Ascending aorta (tissue), 2 donors: ENCODE measurements around the gene RESF1. TPM values are rescaled to one million over a fixed set of nuclear protein-coding genes. Genes with fewer than 3 reads are reported as not detected.

Source experiments
- DNase-seq, 2 donors: peaks; one replicate each; pipeline ENCODE4 v3.0.0-alpha.2; 2019; ENCODE audit warnings: low spot score in 2 of 2
- H3K27ac ChIP-seq, 2 donors: fragments of 200-600 bp; sonication (generic); one replicate each; pipeline ENCODE4 v1.5.1; 2016 to 2017; ENCODE audit warnings: mild to moderate bottlenecking in 1 of 2
- H3K27me3 ChIP-seq: fragments of 200-600 bp; sonication (generic); one replicate; pipeline ENCODE4 v1.5.1; 2017
- H3K36me3 ChIP-seq, 2 donors: fragments of 200-600 bp; sonication (generic); one replicate each; pipeline ENCODE4 v1.5.1; 2016
- H3K4me1 ChIP-seq, 2 donors: fragments of 200-600 bp; sonication (generic); one replicate each; pipeline ENCODE4 v1.5.1; 2016 to 2017; ENCODE audit warnings: mild to moderate bottlenecking in 1 of 2
- H3K4me3 ChIP-seq, 2 donors: fragments of 200-600 bp; sonication (generic); one replicate each; pipeline ENCODE4 v1.5.1; 2016 to 2017; ENCODE audit warnings: mild to moderate bottlenecking in 1 of 2
- H3K9me3 ChIP-seq, 2 donors: fragments of 200-600 bp; sonication (generic); one replicate each; pipeline ENCODE4 v1.5.1; 2016
- CTCF ChIP-seq, 3 experiments: fragments of 200-600 bp in 2 of 3; fragments of 450-650 bp in 1 of 3; sonication (generic) in 2 of 3; IDR thresholded peaks; one replicate each; pipeline ENCODE4 v1.5.1; 2016 to 2019; ENCODE audit warnings: antibody characterized with exemption in 3 of 3, mild to moderate bottlenecking in 1 of 3, moderate library complexity in 1 of 3
- intact Hi-C: fragments of 100-400 bp; cut with DNase I; formaldehyde crosslinking; loops from one replicate; pipeline ENCODE4 v1.15.1; 2023
- total RNA-seq: library from RNA; depleted of rRNA; stranded (reverse); fragments of >200 nt; gene quantifications from one replicate; pipeline ENCODE4 v1.1.0, GENCODE V29; 2016

RESF1 gene
- 26.0 TPM for total RNA-seq

- peak within 1 kb of the TSS; percentile 82 to 96 for H3K27ac ChIP-seq
- peaks cover 3 to 17% of the 10 kb centered on the region in 2 donors for H3K4me1 ChIP-seq
- peak; percentile 64 to 93 for DNase-seq
- no peaks in the 10 kb centered on the region for H3K27me3 ChIP-seq
- no peaks in the 10 kb centered on the region for H3K9me3 ChIP-seq
- no peak for TF ChIP-seq CTCF (IDR thresholded peaks at IDR 0.05)
- peak within 1 kb of the TSS; percentile 82 to 85 for H3K4me3 ChIP-seq
- intact Hi-C loops = loop anchor here (1.0 to 2.0 kb wide), 3 partner anchors 148 to 300 kb away; partner anchors contain the start of genes AMN1, BICD1 and ETFBKMT
- H3K36me3 ChIP-seq = peaks cover 0 to 12% of the 10 kb centered on the region in 2 donors
These were observed at the start of gene RESF1 for GRCh38 chr12:31959161-31959700. TSS of gene RESF1 (plus strand) at chr12:31959415. CDS start at chr12:31980956, 21,541 bp downstream.

GRCh38 chr12:31914927-31915326 is 44.3 kb upstream of the RESF1 start:
- Histone ChIP-seq H3K27ac (no peak overlapping the region), H3K27me3 (no peaks in the 10 kb centered on the region), H3K9me3 (no peaks in the 10 kb centered on the region), H3K4me3 (no peak overlapping the region), H3K36me3 (no peaks in the 10 kb centered on the region), H3K4me1 (no peaks in the 10 kb centered on the region)
- no peak for DNase-seq
- intact Hi-C loops = no loop called here
- no peak for TF ChIP-seq CTCF (IDR thresholded peaks at IDR 0.05)

- no peak for TF ChIP-seq CTCF (IDR thresholded peaks at IDR 0.05)
- H3K27ac ChIP-seq = no peak overlapping the region
- no peak overlapping the region for H3K4me3 ChIP-seq
- no peak for DNase-seq
- H3K36me3 ChIP-seq = no peaks in the 10 kb centered on the region
- intact Hi-C loops = no loop called here
- H3K27me3 ChIP-seq = no peaks in the 10 kb centered on the region
- no peaks in the 10 kb centered on the region for H3K9me3 ChIP-seq
- H3K4me1 ChIP-seq = no peaks in the 10 kb centered on the region
These were observed 43.8 kb upstream of the RESF1 start for GRCh38 chr12:31915446-31915845.

GRCh38 chr12:31922341-31923062 is 36.7 kb upstream of the RESF1 start:
- no peaks in the 10 kb centered on the region for H3K4me1 ChIP-seq
- no peaks in the 10 kb centered on the region for H3K36me3 ChIP-seq
- DNase-seq = no peak
- no peak overlapping the region for H3K4me3 ChIP-seq
- no peaks in the 10 kb centered on the region for H3K27me3 ChIP-seq
- H3K9me3 ChIP-seq = peaks cover 13 to 21% of the 10 kb centered on the region in 2 donors
- intact Hi-C loops = no loop called here
- TF ChIP-seq CTCF (IDR thresholded peaks at IDR 0.05) = no peak
- no peak overlapping the region for H3K27ac ChIP-seq

- no peak for TF ChIP-seq CTCF (IDR thresholded peaks at IDR 0.05)
- DNase-seq = no peak
- H3K27ac ChIP-seq = no peak overlapping the region
- H3K9me3 ChIP-seq = peaks cover 13 to 21% of the 10 kb centered on the region in 2 donors
- intact Hi-C loops = no loop called here
- no peak overlapping the region for H3K4me3 ChIP-seq
- H3K36me3 ChIP-seq = no peaks in the 10 kb centered on the region
- no peaks in the 10 kb centered on the region for H3K27me3 ChIP-seq
- no peaks in the 10 kb centered on the region for H3K4me1 ChIP-seq
These were observed 36.2 kb upstream of the RESF1 start for GRCh38 chr12:31923063-31923412.
